Right lung (tissue), 5 donors: ENCODE measurements around the gene RMND5B. TPM values are rescaled to one million over a fixed set of nuclear protein-coding genes. Genes with fewer than 3 reads are reported as not detected.
A peak's percentile ranks its signal among the peaks of the same experiment; 100 is the strongest.
"Not testable (repeated sequence)": the region's sequence is repeated elsewhere in the genome, so short reads cannot be mapped to it uniquely, and the experiment has no call there.

Experiments
- DNase-seq, 2 donors: peaks; one replicate each; pipeline ENCODE4 v3.0.0-alpha.2; 2013
- polyA plus RNA-seq, 5 donors: library from polyadenylated mRNA; unstranded; fragments of 120-200 nt; gene quantifications; one replicate each; pipeline versions ENCODE4 v1.2.1 to v1.2.3, GENCODE V29; 2013; ENCODE audit warnings: inconsistent platforms in 1 of 5, low replicate concordance in 1 of 5; ENCODE audit not compliant: insufficient read length in 5 of 5, insufficient read depth in 1 of 5

RMND5B gene
- polyA plus RNA-seq, 5 donors: 23.9 to 33.9 (median 27.7) TPM

DNA sequence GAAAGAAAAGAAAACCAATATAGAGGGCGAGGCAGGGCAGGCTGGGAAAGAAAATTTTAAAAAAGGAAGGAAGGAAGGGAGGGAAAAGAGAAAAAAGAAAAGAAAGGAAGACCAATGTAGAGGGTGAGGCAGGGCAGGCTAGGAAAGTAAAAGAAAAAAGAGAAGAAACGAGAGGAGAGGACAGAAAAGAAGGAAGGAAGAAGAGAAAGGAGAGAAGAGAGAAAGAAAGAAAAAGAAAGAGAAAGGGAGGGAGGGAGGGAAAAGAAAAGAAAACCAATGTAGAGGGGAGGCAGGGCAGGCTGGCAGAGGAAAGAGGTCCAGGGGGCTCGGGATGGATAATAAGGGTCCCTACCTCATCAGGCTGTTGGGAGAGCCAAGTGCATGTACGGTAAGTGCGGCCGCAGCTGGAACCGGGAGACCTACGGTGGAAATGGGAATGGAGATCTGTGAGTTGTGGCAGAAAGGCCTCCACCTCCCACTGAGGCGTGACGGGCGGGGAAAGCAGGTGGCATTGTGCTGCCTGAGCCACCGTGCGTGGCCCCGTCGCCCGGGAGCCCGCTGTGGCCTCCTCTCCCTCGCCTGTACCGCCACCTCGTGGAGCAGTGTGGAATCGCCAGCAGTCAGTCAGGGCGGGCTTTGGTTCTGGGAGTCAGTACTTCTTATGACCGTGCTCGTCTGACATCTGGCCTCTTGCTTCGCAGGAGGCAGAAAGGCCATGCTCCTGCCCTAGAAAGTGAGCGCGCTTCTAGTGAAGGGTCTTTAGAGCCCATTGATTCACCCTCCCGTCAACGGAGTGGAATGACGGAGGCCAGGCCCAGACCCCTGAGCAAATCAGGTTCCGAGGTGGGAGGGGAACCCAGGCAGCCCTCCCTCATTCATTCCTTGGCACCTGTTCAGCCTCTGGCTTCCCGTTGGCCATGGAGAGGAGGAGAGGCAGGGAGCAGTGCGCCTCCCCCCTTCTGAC, 33.2 kb downstream of the RMND5B start:
- peak; percentile 62 to 73 for DNase-seq

DNA sequence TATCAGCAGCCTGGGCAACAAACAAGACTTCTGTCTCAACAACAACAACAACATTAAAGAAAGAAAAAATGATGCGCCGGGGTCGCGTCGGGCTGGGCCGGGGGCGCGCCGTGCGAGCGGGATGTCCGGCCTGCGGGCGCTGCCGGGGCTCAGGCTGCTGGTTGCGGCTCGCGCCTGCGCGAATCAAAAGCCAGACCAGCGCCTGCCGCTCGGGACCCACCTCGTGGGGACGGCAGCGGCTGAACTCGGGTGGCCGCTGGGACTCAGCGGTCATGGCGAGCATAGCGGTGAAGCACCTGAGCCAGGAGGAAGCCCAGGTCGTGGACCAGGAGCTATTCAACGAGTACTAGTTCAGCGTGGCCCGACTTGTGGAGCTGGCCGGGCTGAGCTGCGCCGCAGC, 34.8 kb downstream of the RMND5B start:
- no peak for DNase-seq

DNA sequence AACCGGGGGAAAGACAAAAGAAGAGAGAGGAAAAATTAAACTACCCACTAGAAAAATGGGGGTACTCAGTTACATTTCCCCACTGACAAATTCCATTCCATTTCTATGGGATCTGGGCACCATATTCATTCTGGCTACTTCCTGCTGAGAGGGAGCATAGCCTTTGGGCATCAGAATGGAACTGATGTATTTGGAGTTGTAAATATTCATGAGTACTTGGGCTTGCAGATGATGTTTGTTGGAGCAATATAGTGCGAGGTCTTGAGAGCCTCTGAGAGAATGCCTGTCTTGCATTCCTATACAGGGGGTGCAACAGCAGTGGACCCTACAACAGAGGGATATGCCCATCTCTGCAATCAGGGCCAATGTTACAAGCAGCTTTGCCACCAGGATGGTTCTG, 39.6 kb downstream of the RMND5B start:
- DNase-seq: no peak

DNA sequence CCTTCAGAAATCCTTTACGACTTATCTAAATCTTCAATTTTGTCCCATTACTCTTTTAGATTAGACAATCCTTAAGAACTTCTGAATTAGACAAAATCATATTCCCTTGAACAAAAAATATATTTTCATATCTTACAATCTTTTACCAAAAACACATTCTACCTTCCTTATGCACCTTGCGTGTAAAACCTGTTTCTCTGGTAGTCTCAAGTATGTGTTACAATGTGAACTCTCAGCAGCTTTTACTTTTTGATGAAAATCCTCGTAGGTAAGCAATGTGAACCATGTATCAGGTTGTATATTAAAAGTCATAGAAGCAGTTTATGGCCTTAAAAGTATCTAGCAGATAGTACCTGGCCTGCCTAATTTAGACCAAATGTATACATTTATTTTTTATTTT, 43.6 kb downstream of the RMND5B start:
- peak in 1 of 2 donors; percentile 31 for DNase-seq

DNA sequence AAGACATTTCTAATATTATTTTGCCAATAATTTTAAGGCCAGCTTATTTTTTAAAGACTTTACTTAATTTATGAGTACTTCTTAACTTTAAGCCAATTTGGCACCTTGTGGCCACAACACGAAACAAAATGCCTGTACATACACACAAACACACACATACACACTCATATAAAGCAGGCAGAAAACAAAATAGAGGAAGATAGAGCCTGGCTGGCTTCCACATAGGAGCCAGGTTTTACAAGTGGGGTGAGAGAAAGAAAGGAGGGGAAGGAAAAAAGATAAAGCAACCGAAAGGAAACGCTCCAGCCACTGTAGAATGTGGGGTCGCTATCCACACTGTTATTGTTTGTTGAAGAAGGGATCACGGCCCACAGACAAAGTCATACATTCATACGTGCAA, 46.0 kb downstream of the RMND5B start:
- no peak for DNase-seq

DNA sequence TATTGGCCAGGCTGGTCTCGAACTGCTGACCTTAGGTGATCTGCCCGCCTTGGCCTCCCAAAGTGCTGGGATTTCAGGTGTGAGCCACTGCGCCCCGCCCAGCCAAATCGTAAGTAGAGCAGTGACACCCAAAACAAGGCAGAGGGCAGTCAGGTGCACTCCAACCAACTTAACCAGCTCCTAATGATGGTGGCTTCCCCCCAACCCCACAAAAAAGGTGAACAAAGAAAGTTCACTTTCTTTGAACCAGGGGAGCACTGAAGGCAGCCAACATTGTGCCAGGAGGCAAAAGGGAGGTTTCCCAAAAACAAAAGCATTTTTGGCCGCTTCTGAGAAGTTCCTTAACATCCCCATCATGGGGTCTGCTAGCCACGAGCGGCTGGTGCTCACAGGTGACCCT, 46.8 kb downstream of the RMND5B start:
- no peak for DNase-seq

DNA sequence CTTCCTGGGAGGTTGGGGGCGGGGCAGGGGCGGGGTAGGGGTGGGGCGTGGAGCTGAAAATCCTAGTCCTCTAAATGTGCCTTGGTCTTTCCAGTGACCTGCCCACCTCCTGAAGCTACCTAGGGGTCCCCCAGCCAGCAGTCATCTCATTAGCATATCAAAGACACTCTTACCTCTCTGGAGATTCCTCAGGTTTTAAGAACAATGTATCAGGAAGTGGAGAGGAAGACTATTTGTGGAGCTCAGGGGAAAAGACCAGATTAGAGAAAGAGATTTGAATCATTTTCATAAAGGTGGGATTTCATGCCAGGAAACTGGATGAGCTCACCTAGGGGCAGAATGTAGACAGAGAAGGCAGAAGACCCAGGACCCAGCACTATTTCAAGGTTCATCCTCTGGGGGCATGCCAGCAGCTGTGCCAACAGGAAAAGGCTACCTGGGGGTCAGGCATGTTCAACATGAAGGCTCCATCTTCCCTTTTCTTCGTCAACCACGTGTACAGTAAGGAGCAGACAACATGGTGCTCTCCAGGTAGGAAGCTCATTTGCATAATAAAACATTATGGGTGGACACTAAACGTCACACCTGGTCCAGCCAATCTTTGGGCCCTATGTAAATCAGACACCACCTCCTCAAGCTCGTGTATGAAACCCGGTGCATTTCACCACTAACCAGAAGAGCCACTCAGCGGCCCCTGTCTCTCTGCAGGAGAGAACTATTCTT, 49.5 kb downstream of the RMND5B start:
- no peak for DNase-seq

DNA sequence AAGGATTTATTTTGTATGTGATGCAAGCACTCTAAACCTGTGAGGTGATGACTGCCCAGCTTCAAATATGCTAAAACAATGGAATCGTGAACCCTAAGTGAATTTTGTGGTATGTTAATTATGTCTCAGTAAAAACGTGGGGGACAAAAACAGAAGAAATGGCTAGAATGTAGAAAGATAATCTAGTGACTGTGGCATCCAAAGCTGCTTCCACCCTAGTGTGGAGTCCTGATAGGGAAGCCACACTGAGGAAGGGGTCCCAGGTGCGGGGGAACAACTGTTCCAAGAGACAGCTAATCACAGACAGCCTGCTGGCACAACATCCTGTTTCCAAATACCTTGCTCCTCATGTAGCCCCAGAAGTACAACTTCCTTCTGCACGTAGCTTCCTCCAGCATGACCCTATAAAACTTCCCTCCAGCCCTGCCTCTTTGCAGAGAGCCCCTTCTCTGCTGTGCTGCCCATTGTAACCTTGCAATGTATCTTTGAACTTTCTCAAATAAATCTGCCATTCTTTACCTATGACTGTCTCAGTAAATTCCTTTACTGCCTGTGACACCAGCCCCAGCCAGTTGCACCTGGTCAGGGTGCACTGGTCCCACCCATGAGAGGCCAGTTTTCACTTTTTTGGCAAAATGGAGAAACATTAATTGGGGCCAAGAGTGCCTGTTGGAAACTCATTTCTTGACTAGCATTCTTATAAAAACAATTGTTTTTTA, 51.5 kb downstream of the RMND5B start:
- no peak for DNase-seq

DNA sequence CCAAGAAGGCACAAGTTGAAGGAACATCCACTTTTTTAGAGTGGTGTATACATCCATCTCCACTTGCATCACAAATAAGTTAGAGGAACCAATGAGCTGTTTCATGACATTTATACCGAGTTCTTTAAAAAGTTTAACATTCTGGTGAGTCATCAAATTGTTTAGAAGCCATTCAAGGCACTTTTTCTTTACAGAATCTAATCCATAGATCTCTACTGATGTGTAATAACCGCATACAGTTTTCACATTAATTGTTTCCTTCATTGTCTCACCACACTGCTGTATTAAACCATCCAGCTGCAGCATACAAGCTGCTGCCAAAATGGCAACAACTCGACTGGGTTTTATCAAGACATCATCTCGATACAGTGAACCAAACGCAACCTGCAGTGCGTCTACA, 55.6 kb downstream of the RMND5B start:
- no peak for DNase-seq

DNA sequence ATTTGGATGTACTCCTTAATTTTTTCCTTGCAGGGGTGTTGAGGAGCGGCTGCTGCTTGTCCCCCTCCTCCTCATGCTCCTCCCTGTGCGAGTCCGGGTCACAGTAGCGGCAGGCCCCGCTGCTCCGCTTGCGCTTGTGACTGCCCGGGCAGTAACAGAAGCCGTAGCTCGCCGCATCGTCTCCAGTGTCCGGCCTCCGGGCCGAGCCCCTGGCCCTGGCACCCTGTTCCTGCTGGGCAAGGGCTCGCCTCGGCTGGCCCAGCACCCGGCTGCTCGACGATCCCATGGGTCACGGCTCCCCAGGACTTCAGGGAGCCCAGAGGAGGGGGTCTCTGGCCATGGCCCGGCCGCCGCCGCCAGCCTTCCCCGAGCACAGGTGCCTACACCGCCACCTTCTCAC, 56.2 kb downstream of the RMND5B start, which contains the start of gene GMCL2:
GMCL2 (minus strand) TSS at position 358 of the 400 bp plus-strand sequence; CDS start at position 286, 72 bp downstream.
- DNase-seq: no peak

DNA sequence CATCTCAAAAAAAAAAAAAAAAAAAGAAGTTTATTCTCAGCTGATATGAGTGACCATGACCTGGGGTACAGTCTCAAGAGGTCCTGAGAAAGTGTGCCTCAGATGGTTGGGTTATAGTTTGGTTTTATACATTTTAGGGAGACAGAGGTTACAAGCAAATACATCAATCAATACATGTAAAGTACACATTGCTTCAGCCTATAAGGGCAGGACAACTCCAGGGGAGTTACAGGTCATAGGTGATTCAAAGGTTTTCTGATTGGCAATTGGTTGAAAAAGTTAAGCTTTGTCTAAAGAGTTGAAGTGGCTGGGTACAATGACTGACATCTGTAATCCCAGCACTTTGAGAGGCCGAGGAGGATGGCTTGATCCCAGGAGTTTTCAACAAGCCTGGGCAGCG, 58.6 kb downstream of the RMND5B start:
- no peak for DNase-seq

DNA sequence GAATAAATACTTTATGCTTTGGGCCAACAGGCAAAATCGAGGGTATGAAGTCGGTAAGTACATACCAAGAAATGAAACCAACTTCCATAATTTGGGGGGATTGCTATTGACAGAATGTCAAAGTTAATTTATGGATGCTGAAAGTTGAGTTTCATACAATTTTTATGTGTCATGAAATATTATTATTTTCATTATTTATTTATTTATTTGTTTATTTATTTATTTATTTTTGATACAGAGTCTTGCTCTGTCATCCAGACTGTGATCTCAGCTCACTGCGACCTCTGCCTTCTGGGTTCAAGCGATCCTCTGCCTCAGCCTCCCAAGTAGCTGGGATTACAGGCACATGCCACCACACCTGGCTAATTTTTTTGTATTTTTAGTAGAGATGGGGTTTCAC, 60.8 kb downstream of the RMND5B start:
- no peak for DNase-seq

DNA sequence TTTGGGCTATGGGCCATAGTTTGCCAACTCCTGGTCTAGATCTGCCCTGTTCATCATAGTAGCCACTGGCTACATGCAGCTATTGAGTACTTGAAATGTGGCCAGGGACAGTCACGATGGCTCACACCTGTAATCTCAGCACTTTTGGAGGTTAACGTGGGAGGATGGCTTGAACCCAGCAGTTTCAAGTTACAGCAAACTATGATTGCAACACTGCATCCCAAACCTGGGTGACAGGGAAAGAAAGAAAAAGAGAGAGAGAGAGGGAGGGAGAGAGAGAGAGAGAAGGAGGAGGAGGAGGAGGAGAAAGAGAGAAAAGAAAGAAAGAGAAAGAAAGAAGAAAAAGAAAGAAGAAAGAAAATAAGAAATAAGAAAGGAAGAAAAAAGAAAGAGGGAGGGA, 61.4 kb downstream of the RMND5B start:
- DNase-seq: no peak

DNA sequence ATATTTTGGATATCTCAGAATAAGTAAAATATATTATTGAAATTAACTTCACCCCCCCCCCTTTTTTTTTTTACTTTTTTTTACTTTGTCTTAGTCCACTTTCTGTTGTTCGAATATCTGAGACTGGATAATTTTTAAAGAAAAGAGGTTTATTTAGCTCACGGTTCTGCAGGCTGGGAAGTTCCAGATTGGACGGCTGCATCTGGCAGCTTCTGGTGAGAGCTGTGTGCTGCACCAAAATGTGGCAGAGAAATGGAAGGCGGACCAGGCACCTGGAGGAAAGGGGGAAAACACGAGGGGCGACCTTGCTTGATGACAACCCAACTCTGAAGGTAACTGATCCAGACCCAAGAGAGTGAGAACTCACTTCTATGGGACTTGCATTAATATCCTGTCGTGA, 62.0 kb downstream of the RMND5B start:
- no peak for DNase-seq

DNA sequence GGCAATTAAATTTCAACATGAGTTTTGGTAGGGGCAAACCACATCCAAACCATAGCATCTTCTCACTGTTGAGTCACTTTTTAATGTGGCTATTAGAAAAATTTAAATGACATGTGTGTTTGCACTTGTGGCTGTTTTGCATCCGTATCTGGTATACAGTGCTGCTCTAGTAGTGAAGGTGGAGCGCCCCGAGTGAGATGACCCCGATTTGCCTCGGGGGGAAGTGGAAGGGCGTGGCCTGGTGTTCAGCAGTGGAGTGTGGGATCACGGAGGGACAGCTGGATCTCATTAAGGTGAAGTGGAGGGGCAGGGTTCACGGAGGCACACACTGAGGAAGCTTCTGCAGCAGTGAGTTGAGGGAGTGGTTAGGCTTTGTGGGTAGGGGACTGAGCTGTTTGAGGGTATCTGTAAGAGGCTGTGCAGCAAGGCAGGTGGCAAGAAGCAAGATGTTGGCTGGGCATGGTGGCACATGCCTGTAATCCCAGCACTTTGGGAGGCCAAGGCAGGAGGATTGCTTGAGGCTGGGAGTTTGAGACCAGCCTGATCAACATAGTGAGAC, 62.5 kb downstream of the RMND5B start:
- DNase-seq: no peak

DNA sequence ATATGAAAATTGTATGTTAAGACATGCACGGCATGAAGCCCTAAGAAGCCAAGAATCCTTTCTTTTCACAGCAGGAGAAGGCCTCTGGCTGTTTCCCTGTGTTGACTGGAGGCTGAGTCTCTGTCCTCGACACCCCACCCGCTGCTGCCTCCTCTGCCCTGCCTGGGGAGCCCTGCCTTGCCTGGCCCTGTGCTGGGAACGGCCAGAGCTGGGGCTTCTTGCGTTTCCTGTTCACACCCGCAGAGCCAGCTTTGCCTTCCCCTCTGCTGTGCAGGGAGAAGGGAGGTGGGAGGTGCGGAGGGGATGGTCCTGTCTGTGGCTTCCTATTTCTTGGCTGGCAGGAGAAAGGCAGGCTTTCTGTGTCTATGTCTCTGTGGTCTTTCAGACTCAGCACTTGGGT, 63.2 kb downstream of the RMND5B start:
- DNase-seq: no peak

DNA sequence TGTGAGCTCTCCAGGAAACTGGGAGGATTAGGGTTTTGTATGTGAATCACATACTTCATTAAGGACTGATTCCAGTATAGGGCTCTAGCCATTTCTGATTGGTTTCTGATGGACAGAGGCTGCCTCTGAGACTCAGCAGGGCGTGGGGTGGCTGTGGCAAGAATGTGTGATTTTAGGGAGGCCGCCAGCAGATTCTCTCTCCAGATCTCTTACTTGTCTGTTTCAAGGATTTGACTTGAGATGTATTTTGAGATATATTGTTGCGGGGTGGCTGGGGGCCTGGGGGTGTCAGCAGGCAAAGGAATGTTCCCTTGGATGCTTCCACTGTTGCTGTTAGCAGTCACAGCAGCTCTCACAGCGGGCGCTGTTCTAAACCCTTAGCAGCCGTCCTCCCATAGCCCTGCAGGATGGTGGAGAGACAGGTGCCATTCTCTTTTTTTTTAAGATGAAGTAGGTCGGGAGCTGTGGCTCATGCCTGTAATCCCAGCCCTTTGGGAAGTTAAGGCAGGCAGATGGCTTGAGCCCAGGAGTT, 65.5 kb downstream of the RMND5B start:
- DNase-seq: no peak

DNA sequence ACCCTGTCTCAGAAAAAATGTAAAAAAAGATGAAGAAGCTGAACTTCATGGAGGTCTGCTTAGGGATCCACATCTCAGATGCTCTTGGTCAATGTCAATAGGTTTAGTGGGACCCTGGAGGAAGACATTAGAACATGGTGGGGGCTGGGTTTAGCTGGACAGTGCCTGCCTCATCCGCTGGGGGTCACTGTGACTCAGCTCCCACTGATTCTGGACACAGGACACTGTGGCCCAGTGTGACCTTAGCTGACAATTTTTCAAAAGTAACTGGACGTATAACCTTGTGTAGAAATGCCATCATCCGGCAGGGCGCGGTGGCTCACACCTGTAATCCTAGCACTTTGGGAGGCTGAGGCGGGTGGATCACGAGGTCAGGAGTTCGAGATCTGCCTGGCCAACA, 66.2 kb downstream of the RMND5B start:
- no peak for DNase-seq

DNA sequence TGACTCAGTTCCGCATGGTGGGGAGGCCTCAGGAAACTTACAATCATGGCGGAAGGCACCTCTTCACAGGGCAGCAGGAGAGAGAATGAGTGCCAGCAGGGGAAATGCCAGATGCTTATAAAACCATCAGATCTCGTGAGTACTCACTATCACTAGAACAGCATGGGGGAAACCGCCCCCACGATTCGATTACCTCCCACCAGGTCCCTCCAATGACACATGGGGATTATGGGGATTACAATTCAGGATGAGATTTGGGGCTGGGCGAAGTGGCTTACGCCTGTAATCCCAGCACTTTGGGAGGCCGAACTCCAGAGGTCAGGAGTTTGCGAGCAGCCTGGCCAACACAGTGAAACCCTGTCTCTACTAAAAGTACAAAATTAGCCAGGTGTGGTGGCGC, 67.3 kb downstream of the RMND5B start:
- DNase-seq: not testable (repeated sequence)

DNA sequence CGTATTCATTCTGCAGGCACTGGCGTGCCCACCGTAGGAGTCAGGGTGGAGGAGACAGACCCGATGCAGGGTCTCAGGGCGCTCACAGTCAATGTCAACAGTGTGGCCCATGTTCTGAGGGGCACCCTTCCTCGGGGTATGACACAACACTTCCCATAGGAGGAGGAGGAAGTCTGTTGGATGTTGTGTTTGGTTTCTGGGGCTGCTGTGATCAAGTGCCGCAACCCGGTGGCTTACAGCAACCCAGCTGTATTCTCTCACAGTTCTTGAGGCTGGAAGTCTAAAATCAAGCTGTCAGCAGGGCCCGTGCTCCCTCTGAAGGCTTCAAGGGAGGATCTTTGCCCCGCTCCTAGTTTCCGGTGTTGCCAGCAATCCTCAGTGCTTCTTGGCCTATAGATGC, 67.9 kb downstream of the RMND5B start:
- no peak for DNase-seq

DNA sequence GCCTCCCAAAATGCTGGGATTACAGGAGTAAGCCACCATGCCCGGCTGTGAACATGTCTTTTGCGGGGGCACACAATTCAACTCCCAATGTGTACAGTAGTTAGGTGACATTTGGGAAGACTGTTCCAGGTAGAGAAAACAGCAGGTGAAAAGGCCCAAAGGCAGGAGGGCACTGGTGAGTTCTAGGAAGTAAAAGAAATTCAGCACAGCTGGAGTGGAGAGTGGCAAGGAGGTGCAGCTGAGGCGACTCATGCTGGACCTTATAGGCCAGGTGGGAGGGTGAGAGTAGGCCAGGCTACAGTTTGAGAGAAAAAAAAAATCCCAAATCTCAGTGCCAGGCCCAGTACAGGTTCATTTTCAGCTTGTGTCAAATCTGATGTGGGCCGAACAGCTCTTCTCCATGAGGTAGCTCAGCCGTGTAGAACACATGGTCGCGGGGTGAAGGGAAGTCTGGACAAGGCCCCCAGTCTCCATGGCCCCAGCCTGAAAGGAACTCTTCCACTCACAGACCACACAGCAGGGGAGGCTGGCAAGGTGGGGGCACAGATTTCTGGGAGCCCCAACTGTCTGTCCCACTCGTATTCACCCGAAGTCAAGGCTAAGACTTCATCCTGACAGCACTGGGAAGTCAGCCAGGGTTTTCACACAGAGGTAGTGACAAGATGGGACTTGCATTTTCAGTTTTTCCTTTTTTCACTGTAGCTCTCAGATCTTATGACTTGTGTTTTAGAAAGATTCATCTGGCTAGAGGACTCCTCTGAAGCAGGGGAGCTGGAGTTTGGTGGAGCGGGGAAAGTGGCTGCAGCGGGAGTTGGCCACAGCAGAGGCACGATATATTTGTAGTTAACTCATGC, 69.0 kb downstream of the RMND5B start:
- no peak for DNase-seq
